ENCODE results near the gene KRT222.

DNA sequence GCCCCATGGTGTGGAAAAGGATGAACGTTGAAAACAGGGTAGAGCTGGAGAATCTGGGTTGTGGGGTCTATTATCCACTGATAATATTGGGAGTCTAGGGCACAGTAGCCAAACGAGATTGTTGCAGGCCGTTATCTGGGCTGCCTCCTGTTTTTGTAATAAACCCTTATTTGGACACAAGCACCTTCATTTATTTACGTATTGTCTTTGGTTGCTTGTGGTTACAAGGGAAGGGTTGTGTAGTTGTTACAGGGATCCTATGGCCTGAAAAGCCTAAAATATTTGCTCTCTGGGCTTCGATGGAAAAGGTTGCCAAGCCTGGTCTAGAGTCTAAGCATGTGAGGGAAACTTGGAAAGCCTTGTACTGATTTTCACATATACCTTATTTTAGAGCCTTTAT is 13.0 kb downstream of the KRT222 start:
- TF ChIP-seq, protein P1, sequence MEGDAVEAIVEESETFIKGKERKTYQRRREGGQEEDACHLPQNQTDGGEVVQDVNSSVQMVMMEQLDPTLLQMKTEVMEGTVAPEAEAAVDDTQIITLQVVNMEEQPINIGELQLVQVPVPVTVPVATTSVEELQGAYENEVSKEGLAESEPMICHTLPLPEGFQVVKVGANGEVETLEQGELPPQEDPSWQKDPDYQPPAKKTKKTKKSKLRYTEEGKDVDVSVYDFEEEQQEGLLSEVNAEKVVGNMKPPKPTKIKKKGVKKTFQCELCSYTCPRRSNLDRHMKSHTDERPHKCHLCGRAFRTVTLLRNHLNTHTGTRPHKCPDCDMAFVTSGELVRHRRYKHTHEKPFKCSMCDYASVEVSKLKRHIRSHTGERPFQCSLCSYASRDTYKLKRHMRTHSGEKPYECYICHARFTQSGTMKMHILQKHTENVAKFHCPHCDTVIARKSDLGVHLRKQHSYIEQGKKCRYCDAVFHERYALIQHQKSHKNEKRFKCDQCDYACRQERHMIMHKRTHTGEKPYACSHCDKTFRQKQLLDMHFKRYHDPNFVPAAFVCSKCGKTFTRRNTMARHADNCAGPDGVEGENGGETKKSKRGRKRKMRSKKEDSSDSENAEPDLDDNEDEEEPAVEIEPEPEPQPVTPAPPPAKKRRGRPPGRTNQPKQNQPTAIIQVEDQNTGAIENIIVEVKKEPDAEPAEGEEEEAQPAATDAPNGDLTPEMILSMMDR (IDR thresholded peaks at IDR 0.05), result no peak
- no peak for TF ChIP-seq POLR2A (IDR thresholded peaks at IDR 0.05)
